ENCODE results near the gene ITGA1.
"Not testable (repeated sequence)": the region's sequence is repeated elsewhere in the genome, so short reads cannot be mapped to it uniquely, and the experiment has no call there.

DNA sequence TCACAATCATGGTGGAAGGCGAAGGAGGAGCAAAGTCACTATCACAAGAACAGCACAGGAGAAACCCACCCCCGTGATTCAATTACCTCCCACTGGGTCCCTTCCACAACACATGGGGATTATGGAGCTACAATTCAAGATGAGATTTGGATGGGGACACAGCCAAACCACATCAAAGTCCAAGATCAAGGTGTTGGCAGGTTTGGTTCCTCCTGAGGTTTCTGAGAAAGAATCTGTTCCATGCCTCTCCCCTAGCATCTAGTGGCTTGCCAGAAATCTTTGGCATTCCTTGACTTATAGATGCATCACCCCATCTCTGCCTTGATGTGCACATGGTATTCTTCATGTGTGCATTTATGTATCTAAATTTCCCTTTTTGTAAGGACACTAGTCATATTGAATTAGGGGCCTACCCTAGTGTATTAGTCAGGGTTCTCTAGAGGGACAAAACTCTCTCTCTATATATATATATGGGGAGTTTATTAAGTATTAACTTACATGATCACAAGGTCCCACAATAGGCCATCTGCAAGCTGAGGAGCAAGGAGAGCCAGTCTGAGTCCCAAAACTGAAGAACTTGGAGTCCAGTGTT, 42.8 kb upstream of the ITGA1 start:
- not testable (repeated sequence) for TF ChIP-seq EP300 (IDR thresholded peaks at IDR 0.05); POLR2A (IDR thresholded peaks at IDR 0.05; ENCODE audit: low read depth); POLR2AphosphoS5 (IDR thresholded peaks at IDR 0.05)
- TF ChIP-seq, protein P1, sequence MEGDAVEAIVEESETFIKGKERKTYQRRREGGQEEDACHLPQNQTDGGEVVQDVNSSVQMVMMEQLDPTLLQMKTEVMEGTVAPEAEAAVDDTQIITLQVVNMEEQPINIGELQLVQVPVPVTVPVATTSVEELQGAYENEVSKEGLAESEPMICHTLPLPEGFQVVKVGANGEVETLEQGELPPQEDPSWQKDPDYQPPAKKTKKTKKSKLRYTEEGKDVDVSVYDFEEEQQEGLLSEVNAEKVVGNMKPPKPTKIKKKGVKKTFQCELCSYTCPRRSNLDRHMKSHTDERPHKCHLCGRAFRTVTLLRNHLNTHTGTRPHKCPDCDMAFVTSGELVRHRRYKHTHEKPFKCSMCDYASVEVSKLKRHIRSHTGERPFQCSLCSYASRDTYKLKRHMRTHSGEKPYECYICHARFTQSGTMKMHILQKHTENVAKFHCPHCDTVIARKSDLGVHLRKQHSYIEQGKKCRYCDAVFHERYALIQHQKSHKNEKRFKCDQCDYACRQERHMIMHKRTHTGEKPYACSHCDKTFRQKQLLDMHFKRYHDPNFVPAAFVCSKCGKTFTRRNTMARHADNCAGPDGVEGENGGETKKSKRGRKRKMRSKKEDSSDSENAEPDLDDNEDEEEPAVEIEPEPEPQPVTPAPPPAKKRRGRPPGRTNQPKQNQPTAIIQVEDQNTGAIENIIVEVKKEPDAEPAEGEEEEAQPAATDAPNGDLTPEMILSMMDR (IDR thresholded peaks at IDR 0.05) = not testable (repeated sequence)
